C4-2B (cell line): ENCODE measurements around the gene HIP1R.

ENCODE experiments used
- CTCF ChIP-seq: fragments of 450-650 bp; conservative IDR thresholded peaks from 2 replicates; pipeline ENCODE4 v1.5.1; 2017; ENCODE audit warnings: mild to moderate bottlenecking
- ZFX ChIP-seq: fragments of 450-650 bp; IDR thresholded peaks from 2 replicates; pipeline ENCODE4 v1.6.1; 2017

GRCh38 chr12:122848471-122849351, 13.5 kb downstream of the HIP1R start:
- TF ChIP-seq CTCF, result no peak
- no peak for TF ChIP-seq ZFX
